T-cell (primary cell): ENCODE results near the gene RRM1. TPM values are rescaled to one million over a fixed set of nuclear protein-coding genes. Genes with fewer than 3 reads are reported as not detected.

Source experiments
- ATAC-seq, 4 experiments: fragments of 200-7000 bp in 3 of 4; fragments of 150-1000 bp in 1 of 4; cut with Tn5 transposase; replicated peaks in 1 of 4; 1 replicate in 3 of 4; 2 replicates in 1 of 4; pipeline ENCODE4 v1.10.0; 2021; ENCODE audit warnings: moderate library complexity in 3 of 4, mild to moderate bottlenecking in 2 of 4, moderate number of reproducible peaks in 1 of 4
- CTCF ChIA-PET, 2 donors: fragments of 300-600 bp; sonication (Branson Sonifier 250); formaldehyde crosslinking; loops; one replicate each; lab custom pipeline; 2022; ENCODE audit warnings: antibody characterized with exemption in 2 of 2; lab: Charles Lee
- POLR2A ChIA-PET, 2 donors: fragments of 300-600 bp; sonication (Branson Sonifier 250); formaldehyde crosslinking; loops; one replicate each; lab custom pipeline; 2022; ENCODE audit warnings: antibody characterized with exemption in 2 of 2; lab: Charles Lee
- DNase-seq, 35 experiments: peaks; one replicate each; pipeline versions ENCODE4 v3.0.0 to v3.0.0-alpha.2; 2013 to 2023
- H3K27ac ChIP-seq: one replicate; pipeline ENCODE4 v1.5.1; 2013; ENCODE audit warnings: low read length
- H3K27me3 ChIP-seq, 2 experiments: replicated peaks in 1 of 2; 1 replicate in 1 of 2; 2 replicates in 1 of 2; pipeline versions ENCODE4 v1.6.1 to v1.7.0; 2013; ENCODE audit warnings: low read length in 1 of 2, mixed read lengths in 1 of 2; ENCODE audit not compliant: control insufficient read depth in 2 of 2, insufficient read depth in 2 of 2; ENCODE audit errors: extremely low read depth in 1 of 2
- H3K36me3 ChIP-seq, 2 donors: 1 replicate in 1 of 2; 2 replicates in 1 of 2; pipeline versions ENCODE4 v1.6.1 to v1.7.0; 2013; ENCODE audit warnings: low read length in 1 of 2; ENCODE audit not compliant: control insufficient read depth in 2 of 2, insufficient read depth in 1 of 2; ENCODE audit errors: extremely low read depth in 1 of 2
- H3K4me1 ChIP-seq, 2 experiments: 1 replicate in 1 of 2; 2 replicates in 1 of 2; pipeline versions ENCODE4 v1.6.1 to v1.7.0; 2013; ENCODE audit warnings: low read length in 2 of 2, mixed read lengths in 1 of 2; ENCODE audit not compliant: insufficient read depth in 2 of 2, control insufficient read depth in 1 of 2; ENCODE audit errors: extremely low read depth in 1 of 2
- H3K4me3 ChIP-seq, 2 donors: 1 replicate in 1 of 2; 2 replicates in 1 of 2; pipeline versions ENCODE4 v1.5.1 to v1.7.0; 2013; ENCODE audit warnings: mild to moderate bottlenecking in 2 of 2, low read length in 1 of 2, moderate library complexity in 1 of 2; ENCODE audit not compliant: control insufficient read depth in 1 of 2; ENCODE audit errors: extremely low read depth in 1 of 2
- H3K9me3 ChIP-seq: 2 replicates; pipeline ENCODE4 v1.7.0; 2013
- H3K27ac Mint-ChIP-seq, 2 donors: one replicate each; pipeline ENCODE4 v1.8.0; 2020 to 2021; ENCODE audit warnings: mild to moderate bottlenecking in 2 of 2, mixed read lengths in 2 of 2
- H3K27me3 Mint-ChIP-seq, 2 donors: one replicate each; pipeline ENCODE4 v1.8.0; 2021 to 2022; ENCODE audit warnings: mixed read lengths in 2 of 2
- H3K36me3 Mint-ChIP-seq: one replicate; pipeline ENCODE4 v1.8.0; 2021; ENCODE audit warnings: mixed read lengths
- H3K4me1 Mint-ChIP-seq, 3 donors: one replicate each; pipeline ENCODE4 v1.8.0; 2020 to 2022; ENCODE audit warnings: mixed read lengths in 3 of 3, mild to moderate bottlenecking in 1 of 3
- H3K4me3 Mint-ChIP-seq, 3 donors: one replicate each; pipeline ENCODE4 v1.8.0; 2020 to 2022; ENCODE audit warnings: mild to moderate bottlenecking in 3 of 3, mixed read lengths in 3 of 3, moderate library complexity in 3 of 3
- H3K9me3 Mint-ChIP-seq, 3 donors: one replicate each; pipeline ENCODE4 v1.8.0; 2020 to 2022; ENCODE audit warnings: mixed read lengths in 3 of 3
- WGBS: methylation state at CpG from one replicate; pipeline ENCODE4 v1.1.5; 2013; ENCODE audit warnings: missing lambda C conversion rate; ENCODE audit not compliant: insufficient coverage; 5-methylcytosine and 5-hydroxymethylcytosine counted together
- total RNA-seq, 35 experiments: library from RNA in 6 of 35; stranded (reverse) in 6 of 35; fragments of 120-200 nt in 1 of 35; gene quantifications; one replicate each; pipeline versions ENCODE4 v1.2.1 to v1.2.4 and lab custom pipeline; 2013 to 2026

The RRM1 gene
- total RNA-seq, 5 donors from 2014 or later (not counting 1 experiment from before 2014, with no cell fraction given), result 27.4 to 50.8 (median 36.1) TPM

DNA sequence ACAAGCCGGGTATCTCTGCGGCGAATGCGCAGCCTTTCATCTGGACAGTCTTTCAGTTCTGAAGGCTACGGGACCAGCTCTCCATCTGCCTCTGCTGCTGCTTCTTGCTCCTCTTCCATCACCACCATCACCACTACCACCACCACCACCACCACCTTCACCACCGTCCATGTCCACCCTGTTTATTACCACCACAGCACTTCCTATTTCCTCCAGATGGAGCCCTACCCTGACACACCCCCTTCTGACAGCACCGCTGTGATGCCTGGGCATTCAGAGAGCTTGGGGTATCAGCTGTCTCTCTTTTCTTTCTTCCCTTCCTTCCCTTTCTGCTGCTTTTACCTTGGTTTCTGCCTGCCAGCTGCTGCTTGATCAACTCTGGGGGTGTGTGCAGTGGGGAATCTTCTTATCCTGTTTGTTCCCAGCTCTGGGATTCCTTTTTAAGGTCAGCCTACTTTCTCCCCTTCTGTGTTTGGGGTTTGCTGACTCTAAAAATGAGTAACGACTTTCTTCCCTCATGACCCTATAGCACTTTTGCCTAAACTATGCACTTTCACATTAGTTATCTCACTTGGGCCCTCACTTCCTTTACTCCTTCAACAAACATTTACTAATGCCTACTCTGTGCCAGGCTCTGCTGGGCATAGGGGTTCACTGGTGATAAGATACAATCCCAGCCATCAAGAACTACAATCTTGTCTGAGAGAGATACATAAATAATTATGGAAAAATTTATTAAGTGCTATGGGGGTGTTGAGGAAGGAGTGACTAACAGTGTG lies 7.8 kb upstream of the RRM1 start:
- 82% methylated on average over 6 of the region's 8 CpGs for WGBS
- ATAC-seq, result no peak
- Histone ChIP-seq H3K4me3 (no peak overlapping the region), H3K4me1 (peaks cover 21 to 43% of the 10 kb centered on the region in 2 experiments), H3K36me3 (peaks cover 11 to 66% of the 10 kb centered on the region in 2 donors), H3K9me3 (no peaks in the 10 kb centered on the region), H3K27ac (peak overlapping the region; percentile 25), H3K27me3 (no peaks in the 10 kb centered on the region)
- Mint-ChIP-seq H3K27me3 (no peaks in the 10 kb centered on the region), H3K36me3 (peaks cover 72% of the 10 kb centered on the region), H3K4me3 (no peak overlapping the region), H3K27ac (peak overlapping the region; percentile 57 to 65), H3K4me1 (peaks cover 50 to 57% (median 54%) of the 10 kb centered on the region in 3 donors), H3K9me3 (no peaks in the 10 kb centered on the region)
- no peak for DNase-seq
- POLR2A ChIA-PET, result no interaction called here
- CTCF ChIA-PET, result no interaction called here

DNA sequence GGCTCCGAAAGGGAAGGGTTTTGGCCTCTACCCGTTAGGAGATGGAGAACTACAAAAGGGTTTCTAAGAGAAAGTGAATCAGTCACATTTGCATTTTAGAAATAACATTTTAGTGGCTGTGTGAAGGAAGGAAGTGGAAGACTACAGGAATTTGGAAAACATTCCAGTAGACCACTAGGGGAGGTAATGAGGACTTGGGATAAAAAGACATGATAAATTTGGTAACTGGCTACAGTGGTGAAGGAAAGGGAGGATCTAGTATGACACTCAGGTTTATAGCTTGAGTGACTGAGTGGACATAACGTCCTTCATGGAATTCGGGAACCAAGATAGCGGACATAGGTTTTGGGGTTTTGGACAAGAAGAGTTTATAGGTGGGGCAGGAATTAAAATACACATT lies 7.0 kb upstream of the RRM1 start:
- Mint-ChIP-seq H3K4me3 (no peak overlapping the region), H3K36me3 (peaks cover 68% of the 10 kb centered on the region), H3K9me3 (no peaks in the 10 kb centered on the region), H3K27me3 (no peaks in the 10 kb centered on the region), H3K27ac (peak overlapping the region; percentile 57 to 65), H3K4me1 (peaks cover 58 to 63% (median 62%) of the 10 kb centered on the region in 3 donors)
- Histone ChIP-seq H3K27ac (peak overlapping the region; percentile 25), H3K9me3 (no peaks in the 10 kb centered on the region), H3K4me3 (no peak overlapping the region), H3K4me1 (peaks cover 29 to 51% of the 10 kb centered on the region in 2 experiments), H3K27me3 (no peaks in the 10 kb centered on the region), H3K36me3 (peaks cover 11 to 58% of the 10 kb centered on the region in 2 donors)
- no peak for DNase-seq
- no peak for ATAC-seq
- POLR2A ChIA-PET, result no interaction called here
- CTCF ChIA-PET, result interaction anchor here in 1 of 2 donors (0.5 to 0.8 kb wide), 2 partner anchors 14 to 246 kb away, joined by 3 to 6 read pairs; no protein-coding TSS in a partner anchor
- 88% methylated on average over 3 of the region's 5 CpGs for WGBS

DNA sequence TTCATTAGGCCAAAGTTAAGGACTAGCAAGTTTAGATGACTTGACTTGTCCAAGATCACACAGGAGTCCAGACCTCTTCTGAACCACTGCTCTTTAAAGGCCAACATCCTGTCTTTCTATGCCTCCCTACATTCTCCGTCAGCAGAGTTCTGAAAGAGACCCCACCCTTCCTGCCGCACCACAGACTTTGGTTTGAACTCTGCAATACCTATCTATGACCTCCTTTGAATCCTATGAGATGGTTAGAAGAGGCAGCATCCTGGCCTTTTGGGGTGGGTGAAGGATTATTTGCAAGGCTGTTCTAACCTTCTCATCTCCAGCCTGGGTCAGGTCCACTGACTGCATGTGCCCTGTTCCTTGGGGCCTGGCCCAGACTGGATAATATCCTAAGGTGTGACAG lies 4.3 kb upstream of the RRM1 start:
- ChIA-PET CTCF (interaction anchor here in 1 of 2 donors (0.6 kb wide), 1 partner anchor 1668 kb away, joined by 4 read pairs; no protein-coding TSS in a partner anchor), POLR2A (no interaction called here)
- no peaks in the 10 kb centered on the region for H3K9me3 ChIP-seq
- Mint-ChIP-seq H3K4me1 (peaks cover 70 to 77% (median 75%) of the 10 kb centered on the region in 3 donors), H3K9me3 (no peaks in the 10 kb centered on the region), H3K27ac (peak overlapping the region; percentile 99), H3K36me3 (peaks cover 47% of the 10 kb centered on the region), H3K27me3 (no peaks in the 10 kb centered on the region), H3K4me3 (peak overlapping the region; percentile 60 to 77 (median 73))
- peaks cover 31 to 70% of the 10 kb centered on the region in 2 experiments for H3K4me1 ChIP-seq
- no CpG with 5 or more reads among the region's 2 CpGs for WGBS
- peak in 34 of 35 experiments; percentile 44 to 83 (median 63) for DNase-seq
- peak overlapping the region; percentile 87 for H3K27ac ChIP-seq
- ATAC-seq, result peak; percentile 65 to 78 (median 68)
- H3K4me3 ChIP-seq, result peak overlapping the region in 1 of 2 donors; percentile 1
- no peaks in the 10 kb centered on the region for H3K27me3 ChIP-seq
- H3K36me3 ChIP-seq, result peaks cover 11 to 32% of the 10 kb centered on the region in 2 donors

DNA sequence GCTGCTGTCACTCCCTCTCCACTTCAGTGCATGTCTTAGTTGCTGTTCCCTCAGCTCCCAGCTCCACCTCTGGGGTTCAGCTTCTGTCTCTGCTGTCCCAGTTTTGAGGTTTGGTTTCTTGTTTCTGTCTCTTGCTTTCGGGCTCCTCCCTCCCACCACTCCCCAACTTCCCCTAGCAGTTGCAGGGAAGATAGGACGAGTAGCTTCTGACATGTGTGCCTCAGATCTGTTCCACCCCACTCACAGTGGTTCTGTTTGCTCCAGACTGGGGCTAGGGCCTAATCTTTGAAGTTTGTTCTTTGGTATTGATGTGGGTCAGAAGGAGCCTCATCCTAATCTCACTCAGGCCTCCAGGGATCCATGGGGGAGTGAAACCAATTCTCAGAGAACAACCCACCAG lies 2.6 kb upstream of the RRM1 start:
- DNase-seq (peak in 7 of 35 experiments; percentile 12 to 51 (median 20)), ATAC-seq (no peak)
- H3K4me1 ChIP-seq, result peaks cover 33 to 75% of the 10 kb centered on the region in 2 experiments
- Mint-ChIP-seq H3K27ac (peak overlapping the region; percentile 99), H3K4me3 (peak overlapping the region; percentile 36 to 77 (median 60)), H3K4me1 (peaks cover 78 to 84% (median 83%) of the 10 kb centered on the region in 3 donors), H3K27me3 (no peaks in the 10 kb centered on the region), H3K9me3 (no peaks in the 10 kb centered on the region), H3K36me3 (peaks cover 37% of the 10 kb centered on the region)
- H3K9me3 ChIP-seq, result no peaks in the 10 kb centered on the region
- H3K36me3 ChIP-seq, result peaks cover 6 to 17% of the 10 kb centered on the region in 2 donors
- peak overlapping the region in 1 of 2 donors; percentile 4 for H3K4me3 ChIP-seq
- H3K27me3 ChIP-seq, result no peaks in the 10 kb centered on the region
- peak overlapping the region; percentile 87 for H3K27ac ChIP-seq
- CTCF ChIA-PET, result interaction anchor here in 1 of 2 donors (0.6 kb wide), 1 partner anchor 122 kb away, joined by 6 read pairs; no protein-coding TSS in a partner anchor
- no CpG with 5 or more reads among the region's 2 CpGs for WGBS
- POLR2A ChIA-PET, result interaction anchor here in 1 of 2 donors (0.7 kb wide), 1 partner anchor 404 kb away, joined by 3 read pairs; no protein-coding TSS in a partner anchor

DNA sequence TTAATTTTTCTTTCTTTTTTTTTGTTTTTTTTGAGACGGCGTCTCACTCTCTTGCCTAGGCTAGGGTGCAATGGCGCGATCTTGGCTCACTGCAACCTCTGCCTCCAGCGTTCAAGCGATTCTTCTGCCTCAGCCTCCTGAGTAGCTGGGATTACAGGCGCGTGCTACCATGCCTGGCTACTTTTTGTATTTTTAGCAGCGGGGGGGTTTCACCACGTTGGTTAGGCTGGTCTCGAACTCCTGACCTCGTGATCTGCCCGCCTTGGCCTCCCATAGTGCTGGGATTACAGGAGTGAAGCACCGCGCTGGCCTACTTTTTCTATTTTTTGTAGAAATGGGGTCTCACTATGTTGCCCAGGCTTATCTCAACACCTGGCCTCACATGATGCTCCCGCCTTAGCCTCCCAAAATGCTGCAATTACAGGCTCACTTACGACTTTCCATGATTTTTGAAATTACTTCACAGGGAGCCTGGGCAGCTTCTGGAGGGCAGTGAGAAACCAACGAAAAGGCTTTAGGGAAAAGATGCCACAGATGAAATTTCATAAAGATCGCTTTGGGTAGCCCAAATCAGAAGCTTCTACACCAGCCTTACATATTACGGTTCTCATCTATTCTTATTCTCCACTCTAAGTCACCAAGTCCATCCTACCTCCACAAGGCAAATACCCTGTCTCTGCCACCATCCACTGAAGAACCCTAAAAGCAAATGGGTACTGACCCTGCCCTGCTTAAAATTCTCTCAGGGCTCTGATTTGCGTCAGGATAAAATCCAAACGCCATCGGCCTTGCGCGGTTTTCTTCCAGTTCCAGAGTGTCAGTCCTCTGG lies 866 bp upstream of the RRM1 start:
- peaks cover 74 to 86% (median 82%) of the 10 kb centered on the region in 3 donors for H3K4me1 Mint-ChIP-seq
- ATAC-seq (no peak), DNase-seq (no peak)
- Histone ChIP-seq H3K27ac (peak overlapping the region; percentile 90), H3K4me1 (peaks cover 34 to 76% of the 10 kb centered on the region in 2 experiments), H3K4me3 (peak overlapping the region; percentile 69 to 80), H3K9me3 (no peaks in the 10 kb centered on the region), H3K36me3 (no peaks in the 10 kb centered on the region), H3K27me3 (no peaks in the 10 kb centered on the region)
- H3K4me3 Mint-ChIP-seq, result peak overlapping the region; percentile 94 to 96 (median 95)
- no peaks in the 10 kb centered on the region for H3K9me3 Mint-ChIP-seq
- CTCF ChIA-PET, result interaction anchor here (0.5 to 1.5 kb wide), 2 partner anchors 239 to 240 kb away, joined by 4 to 6 read pairs; no protein-coding TSS in a partner anchor
- no peaks in the 10 kb centered on the region for H3K27me3 Mint-ChIP-seq
- H3K27ac Mint-ChIP-seq, result peak overlapping the region; percentile 96 to 97
- WGBS, result 72% methylated on average over 22 of the region's 25 CpGs
- POLR2A ChIA-PET, result no interaction called here
- H3K36me3 Mint-ChIP-seq, result peaks cover 22% of the 10 kb centered on the region
